NCI-H446 treated with DMSO at 0.1 percent for 48 hours (cell line): ENCODE results near the gene ICE1.
"Not testable (repeated sequence)": the region's sequence is repeated elsewhere in the genome, so short reads cannot be mapped to it uniquely, and the experiment has no call there.

ENCODE experiments used
- DNase-seq: peaks from one replicate; lab custom pipeline; 2025; lab: John Stamatoyannopoulos, UW

Gene ICE1

GRCh38 chr5:5421961-5422818 is at the start of gene ICE1:
ICE1 (plus strand) TSS chr5:5422677; CDS start chr5:5422916, 239 bp downstream.
- peak; percentile 98 for DNase-seq

- no peak for DNase-seq
Measured at GRCh38 chr5:5372930-5373329, 49.5 kb upstream of the ICE1 start.

GRCh38 chr5:5373351-5373989 is 49.0 kb upstream of the ICE1 start:
- no peak for DNase-seq

- DNase-seq, result no peak
Measured at GRCh38 chr5:5374009-5374715, 48.3 kb upstream of the ICE1 start.

GRCh38 chr5:5377780-5378179 is 44.7 kb upstream of the ICE1 start:
- DNase-seq, result no peak

- no peak for DNase-seq
Measured at GRCh38 chr5:5378531-5378930, 43.9 kb upstream of the ICE1 start.

- DNase-seq, result no peak
Measured at GRCh38 chr5:5380298-5380697, 42.2 kb upstream of the ICE1 start.

- DNase-seq, result no peak
Measured at GRCh38 chr5:5381310-5381913, 41.1 kb upstream of the ICE1 start.

GRCh38 chr5:5383461-5383860 is 39.0 kb upstream of the ICE1 start:
- no peak for DNase-seq

GRCh38 chr5:5384660-5385330 is 37.7 kb upstream of the ICE1 start:
- no peak for DNase-seq

- no peak for DNase-seq
Measured at GRCh38 chr5:5385331-5385662, 37.2 kb upstream of the ICE1 start.

GRCh38 chr5:5386329-5386728 is 36.1 kb upstream of the ICE1 start:
- no peak for DNase-seq

- DNase-seq, result no peak
Measured at GRCh38 chr5:5387192-5387591, 35.3 kb upstream of the ICE1 start.

GRCh38 chr5:5387777-5388176 is 34.7 kb upstream of the ICE1 start:
- no peak for DNase-seq

GRCh38 chr5:5390121-5390869 is 32.2 kb upstream of the ICE1 start:
- DNase-seq, result not testable (repeated sequence)

GRCh38 chr5:5392504-5392903 is 30.0 kb upstream of the ICE1 start:
- DNase-seq, result not testable (repeated sequence)

GRCh38 chr5:5394384-5394986 is 28.0 kb upstream of the ICE1 start:
- not testable (repeated sequence) for DNase-seq

- DNase-seq, result not testable (repeated sequence)
Measured at GRCh38 chr5:5395093-5395492, 27.4 kb upstream of the ICE1 start.

- no peak for DNase-seq
Measured at GRCh38 chr5:5398071-5398470, 24.4 kb upstream of the ICE1 start.

- DNase-seq, result no peak
Measured at GRCh38 chr5:5401095-5401494, 21.4 kb upstream of the ICE1 start.

GRCh38 chr5:5403741-5404140 is 18.7 kb upstream of the ICE1 start:
- no peak for DNase-seq
